IPS-18c (cell line): Measurements from ENCODE around the gene MAP1B.
"Not testable (repeated sequence)": the region's sequence is repeated elsewhere in the genome, so short reads cannot be mapped to it uniquely, and the experiment has no call there.

Experiments used
- H3K4me3 ChIP-seq: 2 replicates; pipeline ENCODE4 v1.7.0; 2013; ENCODE audit warnings: low read depth, mild to moderate bottlenecking, low read length, moderate library complexity; ENCODE audit not compliant: insufficient read depth
- H3K9me3 ChIP-seq: one replicate; pipeline ENCODE4 v1.6.1; 2013; ENCODE audit warnings: mild to moderate bottlenecking, low read length, moderate library complexity; ENCODE audit not compliant: control insufficient read depth, insufficient read depth

The MAP1B gene

DNA sequence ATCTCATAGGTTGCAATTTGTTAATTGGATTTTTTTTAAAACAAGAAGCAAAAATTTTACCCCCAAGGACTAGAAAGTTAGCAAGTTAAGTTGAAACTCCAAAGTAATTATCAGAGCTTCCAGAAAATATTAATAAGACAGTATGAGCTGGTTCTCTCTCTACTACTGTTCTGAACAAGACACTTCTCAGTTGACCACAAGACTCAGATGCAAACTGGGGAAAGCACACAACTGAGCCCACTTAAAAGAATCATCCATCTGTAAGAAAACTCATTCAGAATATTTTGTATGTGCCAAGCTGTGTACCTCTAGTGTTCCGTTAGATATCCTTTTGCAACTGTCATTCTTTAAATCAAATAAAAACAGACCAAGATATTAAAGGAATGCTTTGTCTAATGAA is 60.0 kb downstream of the MAP1B start:
- H3K9me3 ChIP-seq: no peaks in the 10 kb centered on the region
- H3K4me3 ChIP-seq: no peak overlapping the region

- Histone ChIP-seq H3K4me3 (no peak overlapping the region), H3K9me3 (no peaks in the 10 kb centered on the region)
These were observed 60.5 kb downstream of the MAP1B start for GRCh38 chr5:72167804-72168203.

DNA sequence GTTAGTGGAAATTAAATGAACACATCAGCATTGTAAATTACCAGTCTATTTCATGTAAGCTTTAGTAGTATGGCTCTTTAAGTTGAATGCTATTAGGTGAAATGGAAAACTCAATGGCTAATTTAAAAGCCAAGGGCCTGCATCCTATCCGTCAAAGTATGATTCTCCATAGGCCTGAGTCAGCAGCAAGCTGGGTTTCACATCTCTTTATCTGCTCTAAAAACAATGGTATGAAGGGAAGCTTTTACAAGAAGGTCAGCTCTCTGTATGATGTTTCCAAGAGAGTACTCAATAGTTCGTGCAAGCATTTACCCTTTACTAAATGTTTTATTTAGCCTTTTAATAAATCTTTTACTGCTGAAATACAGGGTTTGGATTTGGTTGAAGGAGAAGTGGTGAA is 62.8 kb downstream of the MAP1B start:
- Histone ChIP-seq H3K4me3 (no peak overlapping the region), H3K9me3 (no peaks in the 10 kb centered on the region)

DNA sequence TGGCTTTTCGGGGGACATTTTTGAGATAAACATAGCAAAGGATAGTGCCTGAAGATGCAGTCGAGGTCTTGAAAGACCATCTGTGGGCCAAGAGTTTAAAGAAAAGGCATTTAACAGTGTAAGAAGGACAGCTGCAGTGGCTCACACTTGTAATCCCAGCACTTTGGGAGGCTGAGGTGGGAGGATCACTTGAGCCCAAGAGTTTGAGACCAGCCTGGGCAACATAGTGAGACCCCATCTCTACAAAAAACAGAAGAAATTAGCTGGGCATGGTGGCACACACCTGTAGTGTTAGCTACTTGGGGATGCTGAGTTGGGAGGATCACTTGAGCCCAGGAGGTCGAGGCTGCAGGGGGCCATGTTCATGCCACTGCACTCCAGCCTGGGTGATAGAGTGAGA is 63.9 kb downstream of the MAP1B start:
- H3K4me3 ChIP-seq, H3K9me3 ChIP-seq: not testable (repeated sequence)

- no peak overlapping the region for H3K4me3 ChIP-seq
- no peaks in the 10 kb centered on the region for H3K9me3 ChIP-seq
These were observed 64.4 kb downstream of the MAP1B start for GRCh38 chr5:72171667-72172066.

- Histone ChIP-seq H3K4me3 (no peak overlapping the region), H3K9me3 (no peaks in the 10 kb centered on the region)
These were observed 65.5 kb downstream of the MAP1B start for GRCh38 chr5:72172786-72173185.

DNA sequence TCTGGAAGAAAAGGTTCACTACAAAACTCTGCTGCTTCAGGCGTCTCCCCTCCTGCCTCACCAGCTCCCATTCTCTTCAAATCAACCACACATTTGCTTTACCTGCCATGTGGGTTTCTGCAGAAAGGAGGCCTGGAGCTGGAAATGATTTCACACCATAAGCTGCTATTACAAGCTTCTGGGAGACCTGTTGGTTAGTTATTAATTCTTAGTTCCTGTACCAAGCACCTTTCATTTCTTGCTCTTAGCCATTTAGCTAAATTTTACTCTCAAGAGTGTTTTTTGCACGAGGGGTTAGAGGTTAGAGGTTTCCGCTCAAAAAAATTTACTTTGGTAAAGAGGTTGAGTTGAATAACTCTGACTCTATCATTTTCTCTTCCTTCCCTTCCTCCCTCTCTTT is 70.3 kb downstream of the MAP1B start:
- H3K4me3 ChIP-seq: no peak overlapping the region

DNA sequence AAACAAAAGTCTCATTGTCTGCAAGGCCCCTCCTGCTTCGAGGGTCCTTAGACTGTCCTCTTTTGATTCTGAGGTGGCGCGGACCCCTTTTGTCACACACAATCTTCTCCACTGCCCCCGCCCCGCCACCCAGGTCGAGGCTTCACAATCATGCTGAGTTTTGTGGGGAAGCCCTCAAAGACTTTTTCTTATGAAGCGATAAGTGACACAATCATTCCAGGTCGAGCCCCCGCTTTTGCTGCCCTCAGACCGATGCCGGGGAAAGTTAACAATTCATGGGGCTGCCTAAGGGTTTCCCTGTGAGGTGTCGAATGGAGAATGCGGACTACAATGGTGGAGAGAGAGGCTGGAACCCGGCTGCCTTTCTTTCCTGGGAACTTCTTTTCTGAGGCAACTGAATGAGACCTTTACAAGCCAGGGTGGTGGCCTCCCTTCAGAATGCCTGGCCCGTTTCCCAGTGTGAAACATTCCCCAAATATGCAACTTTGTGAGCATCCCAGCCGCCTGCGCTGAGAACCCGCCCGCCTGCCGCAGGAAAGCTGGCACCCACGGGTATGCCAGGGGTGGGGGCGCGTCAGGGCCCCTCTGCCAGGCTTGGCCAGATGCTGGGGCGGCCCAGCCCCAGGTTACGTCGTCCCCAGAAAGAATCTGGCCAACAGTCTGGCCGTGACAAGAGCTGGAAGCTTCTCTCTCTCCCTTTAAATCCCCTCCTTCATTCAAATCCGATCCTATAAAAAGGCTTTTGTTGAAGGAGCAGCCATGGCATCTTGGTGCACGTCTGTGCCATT is 71.9 kb downstream of the MAP1B start:
- no peak overlapping the region for H3K4me3 ChIP-seq
- H3K9me3 ChIP-seq: no peaks in the 10 kb centered on the region

More for the DNA sequence above, 70.3 kb downstream of the MAP1B start:
- H3K9me3 ChIP-seq: no peaks in the 10 kb centered on the region

DNA sequence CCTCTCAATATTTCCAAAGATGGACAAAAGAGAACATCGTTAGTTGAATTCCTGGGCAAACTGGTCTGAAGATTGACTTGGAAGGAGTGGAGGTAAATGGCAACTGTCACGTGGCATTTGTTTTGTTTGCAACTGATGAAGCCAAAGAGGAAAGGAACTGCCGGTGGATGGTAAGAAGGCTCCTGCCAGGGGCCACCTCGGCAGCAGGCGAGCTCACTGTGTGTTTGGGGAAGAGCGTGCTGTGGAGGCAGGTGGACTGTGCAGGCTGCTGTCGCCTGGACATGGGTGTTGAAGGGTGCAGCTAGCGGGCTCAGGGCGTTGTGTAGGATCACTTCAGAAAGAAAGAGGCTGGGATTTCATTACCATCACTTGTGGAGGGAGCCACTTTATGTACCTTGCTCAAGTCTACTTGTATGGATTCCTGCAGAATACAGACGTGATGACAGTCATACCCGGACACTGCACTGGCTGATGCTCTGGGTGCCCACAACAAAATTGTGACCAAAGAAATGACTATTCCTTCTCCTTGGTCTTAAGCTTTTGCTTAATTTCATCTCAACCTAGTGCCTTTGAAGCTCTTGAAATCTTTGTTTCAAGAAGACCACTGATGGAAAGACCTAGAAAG is 72.7 kb downstream of the MAP1B start:
- Histone ChIP-seq H3K4me3 (no peak overlapping the region), H3K9me3 (no peaks in the 10 kb centered on the region)

GRCh38 chr5:72180925-72181324 is 73.7 kb downstream of the MAP1B start:
- H3K9me3 ChIP-seq: no peaks in the 10 kb centered on the region
- no peak overlapping the region for H3K4me3 ChIP-seq

DNA sequence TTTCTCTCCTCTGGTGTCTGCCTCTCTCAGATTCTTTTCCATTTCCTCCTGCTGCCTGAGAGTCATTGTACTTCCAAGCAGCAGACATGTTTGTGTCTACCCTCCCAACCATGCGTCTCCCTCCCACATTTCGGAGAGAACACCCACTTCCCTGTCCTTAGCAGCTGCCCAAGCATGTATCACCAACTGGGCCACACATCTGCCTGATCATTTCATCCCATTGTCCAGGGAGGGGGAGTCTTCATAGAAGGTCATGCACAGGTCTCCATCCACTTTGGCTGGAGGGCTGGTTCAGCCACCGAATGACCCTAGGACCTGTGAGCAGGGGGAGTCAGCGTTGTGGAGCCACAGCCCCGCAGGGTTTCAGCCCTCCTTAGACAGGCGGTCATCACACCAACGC is 75.4 kb downstream of the MAP1B start:
- H3K9me3 ChIP-seq: no peaks in the 10 kb centered on the region
- no peak overlapping the region for H3K4me3 ChIP-seq

- Histone ChIP-seq H3K4me3 (no peak overlapping the region), H3K9me3 (no peaks in the 10 kb centered on the region)
These were observed 75.8 kb downstream of the MAP1B start for GRCh38 chr5:72183101-72183520.

GRCh38 chr5:72184408-72184807 is 77.1 kb downstream of the MAP1B start:
- H3K4me3 ChIP-seq: no peak overlapping the region

GRCh38 chr5:72185496-72186329 is 78.4 kb downstream of the MAP1B start:
- no peak overlapping the region for H3K4me3 ChIP-seq
- no peaks in the 10 kb centered on the region for H3K9me3 ChIP-seq

More at GRCh38 chr5:72184408-72184807, 77.1 kb downstream of the MAP1B start:
- no peaks in the 10 kb centered on the region for H3K9me3 ChIP-seq

GRCh38 chr5:72187388-72188075 is 80.3 kb downstream of the MAP1B start:
- H3K9me3 ChIP-seq: no peaks in the 10 kb centered on the region
- no peak overlapping the region for H3K4me3 ChIP-seq

DNA sequence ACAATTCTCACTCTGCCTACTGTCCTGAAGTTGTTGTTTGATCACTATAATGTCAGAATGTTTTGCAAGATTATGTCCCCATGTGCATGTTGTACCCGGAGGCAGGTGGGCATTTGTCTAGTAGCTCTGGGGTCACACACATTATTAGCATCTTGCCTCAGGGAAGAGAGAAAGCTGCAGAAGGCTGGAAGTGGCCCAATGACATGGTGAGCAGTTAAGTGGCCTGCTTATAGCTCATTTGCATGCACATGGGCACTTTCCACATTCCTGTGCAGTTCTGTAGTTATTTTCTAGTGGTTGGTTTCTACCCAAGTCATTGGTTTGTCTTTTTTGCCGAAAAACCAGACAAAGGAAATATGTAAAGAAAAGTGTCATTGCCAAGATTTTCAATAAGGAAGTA is 80.9 kb downstream of the MAP1B start:
- Histone ChIP-seq H3K9me3 (no peaks in the 10 kb centered on the region), H3K4me3 (no peak overlapping the region)

GRCh38 chr5:72189146-72189545 is 81.9 kb downstream of the MAP1B start:
- Histone ChIP-seq H3K4me3 (no peak overlapping the region), H3K9me3 (peaks cover under 1% of the 10 kb centered on the region)
